AG09319 (cell line): ENCODE data around the gene RMI2.

Experiments
- DNase-seq: peaks from one replicate; pipeline ENCODE4 v3.0.0-alpha.2; 2010; ENCODE audit warnings: low read depth; ENCODE audit errors: extremely low read depth
- CTCF ChIP-seq: IDR thresholded peaks from 2 replicates; pipeline ENCODE4 v1.5.1; 2011; ENCODE audit warnings: low read depth, mild to moderate bottlenecking, inconsistent platforms, low read length, moderate library complexity

Gene RMI2

GRCh38 chr16:11326084-11326736 is 19.0 kb upstream of the RMI2 start:
- DNase-seq, result no peak
- TF ChIP-seq CTCF, result no peak

GRCh38 chr16:11326737-11327276 is 18.5 kb upstream of the RMI2 start:
- no peak for TF ChIP-seq CTCF
- no peak for DNase-seq

- no peak for DNase-seq
- TF ChIP-seq CTCF, result no peak
Measured at GRCh38 chr16:11327277-11328171, 17.7 kb upstream of the RMI2 start.

GRCh38 chr16:11328172-11329070 is 16.8 kb upstream of the RMI2 start:
- peak; percentile 80 for DNase-seq
- TF ChIP-seq CTCF, result no peak; the same call in 1 of the 2 replicates

GRCh38 chr16:11329071-11329491 is 16.2 kb upstream of the RMI2 start:
- no peak for DNase-seq
- no peak for TF ChIP-seq CTCF

GRCh38 chr16:11329891-11330290 is 15.4 kb upstream of the RMI2 start:
- no peak for DNase-seq
- no peak for TF ChIP-seq CTCF
